H1 (cell line): Measurements from ENCODE around the gene OR2V2. TPM values are rescaled to one million over a fixed set of nuclear protein-coding genes. Genes with fewer than 3 reads are reported as not detected.
"Not testable (repeated sequence)": the region's sequence is repeated elsewhere in the genome, so short reads cannot be mapped to it uniquely, and the experiment has no call there.

ENCODE experiments used
- CTCF ChIA-PET: fragments of 300-600 bp; sonication (Branson Sonifier 250); formaldehyde crosslinking; loops from one replicate; lab custom pipeline; 2021; ENCODE audit not compliant: partially characterized antibody; lab: Charles Lee
- POLR2A ChIA-PET: fragments of 300-600 bp; sonication (Branson Sonifier 250); formaldehyde crosslinking; loops from one replicate; lab custom pipeline; 2021; ENCODE audit warnings: inconsistent platforms; ENCODE audit not compliant: partially characterized antibody; lab: Charles Lee
- DNase-seq, 2 experiments: peaks; one replicate each; pipeline versions ENCODE4 v3.0.0 to v3.0.0-alpha.2; 2010 to 2022; ENCODE audit warnings: low spot score in 2 of 2, low read depth in 1 of 2, mixed read lengths in 1 of 2
- FAIRE-seq: peaks from 2 replicates; lab custom pipeline; 2011; peaks lifted over from hg19 to GRCh38; lab: Jason Lieb, UNC
- H2AFZ ChIP-seq: 2 replicates; pipeline ENCODE4 v1.8.1; 2012; ENCODE audit warnings: low read length, inconsistent platforms
- H2AK5ac ChIP-seq: 2 replicates; pipeline ENCODE4 v1.6.1; 2013; ENCODE audit warnings: low read depth, low read length
- H2BK120ac ChIP-seq: replicated peaks from 2 replicates; pipeline ENCODE3; 2013; ENCODE audit warnings: low read depth, low read length, inconsistent platforms
- H2BK12ac ChIP-seq: 2 replicates; pipeline ENCODE4 v1.6.1; 2013; ENCODE audit warnings: low read depth, low read length
- H2BK15ac ChIP-seq: 2 replicates; pipeline ENCODE4 v1.6.1; 2013; ENCODE audit warnings: low read length
- H2BK20ac ChIP-seq: 2 replicates; pipeline ENCODE4 v1.6.1; 2013; ENCODE audit warnings: low read length
- H2BK5ac ChIP-seq: 2 replicates; pipeline ENCODE4 v1.6.1; 2013; ENCODE audit warnings: low read depth, low read length
- H3K14ac ChIP-seq: 2 replicates; pipeline ENCODE4 v1.6.1; 2013; ENCODE audit warnings: inconsistent platforms; ENCODE audit not compliant: insufficient read length
- H3K18ac ChIP-seq: 2 replicates; pipeline ENCODE4 v1.6.1; 2013; ENCODE audit warnings: low read length; ENCODE audit errors: extremely low read depth
- H3K23ac ChIP-seq: 2 replicates; pipeline ENCODE4 v1.6.1; 2013; ENCODE audit warnings: inconsistent platforms; ENCODE audit not compliant: insufficient read length
- H3K23me2 ChIP-seq: 2 replicates; pipeline ENCODE4 v1.6.1; 2013; ENCODE audit warnings: low read depth, low read length
- H3K27ac ChIP-seq: 2 replicates; pipeline ENCODE4 v1.6.1; 2011; ENCODE audit warnings: low read depth, low read length, inconsistent platforms
- H3K27me3 ChIP-seq, 4 experiments: replicated peaks in 1 of 4; 1 replicate in 1 of 4; 2 replicates in 3 of 4; pipeline versions ENCODE4 v1.6.1 to v1.8.1; 2011 to 2013; ENCODE audit warnings: low read length in 3 of 4, mild to moderate bottlenecking in 3 of 4, inconsistent platforms in 2 of 4, mixed read lengths in 2 of 4, moderate library complexity in 1 of 4; ENCODE audit not compliant: control insufficient read depth in 3 of 4, insufficient read depth in 3 of 4; ENCODE audit errors: extremely low read depth in 1 of 4
- H3K36me3 ChIP-seq, 4 experiments: 2 replicates each; pipeline versions ENCODE4 v1.6.1 to v1.8.1; 2011 to 2013; ENCODE audit warnings: mild to moderate bottlenecking in 4 of 4, low read length in 3 of 4, moderate library complexity in 2 of 4, control low read depth in 1 of 4, inconsistent platforms in 1 of 4; ENCODE audit not compliant: insufficient read depth in 4 of 4, control insufficient read depth in 2 of 4
- H3K4ac ChIP-seq: replicated peaks from 2 replicates; pipeline ENCODE3; 2013; ENCODE audit warnings: low read length, low read depth, mixed read lengths, inconsistent platforms; ENCODE audit not compliant: insufficient read length
- H3K4me1 ChIP-seq, 4 experiments: replicated peaks in 1 of 4; 1 replicate in 1 of 4; 2 replicates in 3 of 4; pipeline versions ENCODE4 v1.6.1 to v1.8.1; 2011 to 2013; ENCODE audit warnings: low read length in 3 of 4, inconsistent platforms in 2 of 4, mixed read lengths in 1 of 4; ENCODE audit not compliant: insufficient read depth in 4 of 4, control insufficient read depth in 3 of 4
- H3K4me2 ChIP-seq, 2 experiments: 2 replicates each; pipeline versions ENCODE4 v1.6.1 to v1.8.1; 2011 to 2013; ENCODE audit warnings: low read depth in 2 of 2, low read length in 2 of 2, control low read depth in 1 of 2, inconsistent platforms in 1 of 2, mild to moderate bottlenecking in 1 of 2; ENCODE audit not compliant: insufficient read depth in 1 of 2
- H3K4me3 ChIP-seq, 4 experiments: fragments of 200-600, 300-600 bp in 1 of 4; sonication (generic), shearing (Covaris generic), sonication (Bioruptor Twin) in 1 of 4; 2 replicates each; pipeline versions ENCODE4 v1.5.1 to v1.8.1; 2011 to 2016; ENCODE audit warnings: low read length in 4 of 4, low read depth in 3 of 4, control low read depth in 2 of 4, inconsistent platforms in 2 of 4, mild to moderate bottlenecking in 2 of 4, mixed read lengths in 1 of 4, moderate library complexity in 1 of 4; ENCODE audit not compliant: insufficient read depth in 2 of 4; ENCODE audit errors: extremely low read depth in 1 of 4
- H3K56ac ChIP-seq: replicated peaks from 2 replicates; pipeline ENCODE3; 2013; ENCODE audit warnings: low read depth, mild to moderate bottlenecking, mixed read lengths, low read length, inconsistent platforms; ENCODE audit not compliant: insufficient read length
- H3K79me1 ChIP-seq: 2 replicates; pipeline ENCODE4 v1.6.1; 2013; ENCODE audit warnings: low read depth, low read length, control low read depth
- H3K79me2 ChIP-seq, 2 experiments: 2 replicates each; pipeline versions ENCODE4 v1.6.1 to v1.8.1; 2012 to 2013; ENCODE audit warnings: low read length in 2 of 2, mild to moderate bottlenecking in 2 of 2, inconsistent platforms in 1 of 2; ENCODE audit not compliant: insufficient read depth in 2 of 2, control insufficient read depth in 1 of 2
- H3K9ac ChIP-seq, 4 experiments: replicated peaks in 1 of 4; 1 replicate in 1 of 4; 2 replicates in 3 of 4; pipeline versions ENCODE4 v1.6.1 to v1.8.1; 2011 to 2013; ENCODE audit warnings: low read depth in 3 of 4, low read length in 3 of 4, control low read depth in 2 of 4, mild to moderate bottlenecking in 2 of 4, moderate library complexity in 2 of 4, inconsistent platforms in 1 of 4; ENCODE audit errors: extremely low read depth in 1 of 4
- H3K9me3 ChIP-seq, 2 experiments: 2 replicates each; pipeline versions ENCODE4 v1.6.1 to v1.8.1; 2012 to 2013; ENCODE audit warnings: mild to moderate bottlenecking in 2 of 2, moderate library complexity in 2 of 2, control low read depth in 1 of 2, inconsistent platforms in 1 of 2, low read depth in 1 of 2, low read length in 1 of 2, mixed read lengths in 1 of 2; ENCODE audit not compliant: insufficient read depth in 2 of 2
- H4K20me1 ChIP-seq, 2 experiments: replicated peaks in 1 of 2; 2 replicates each; pipeline versions ENCODE3 to v1.8.1; 2011 to 2013; ENCODE audit warnings: inconsistent platforms in 2 of 2, low read length in 2 of 2, mild to moderate bottlenecking in 1 of 2; ENCODE audit not compliant: insufficient read depth in 2 of 2, control insufficient read depth in 1 of 2
- H4K5ac ChIP-seq: 2 replicates; pipeline ENCODE4 v1.6.1; 2013; ENCODE audit warnings: low read length, low read depth, mixed read lengths, inconsistent platforms; ENCODE audit not compliant: insufficient read length
- H4K8ac ChIP-seq: 2 replicates; pipeline ENCODE4 v1.8.0; 2013; ENCODE audit warnings: mild to moderate bottlenecking, moderate library complexity, low read length, inconsistent platforms; ENCODE audit not compliant: insufficient read depth; ENCODE audit errors: extremely low read depth
- H4K91ac ChIP-seq: replicated peaks from 2 replicates; pipeline ENCODE3; 2013; ENCODE audit warnings: low read length, mixed read lengths, inconsistent platforms; ENCODE audit not compliant: insufficient read length
- ASH2L ChIP-seq: fragments of 200-600, 300-600 bp; sonication (generic); IDR thresholded peaks from one replicate; pipeline ENCODE4 v1.7.1; 2017; ENCODE audit warnings: low read length
- BACH1 ChIP-seq: IDR thresholded peaks from 2 replicates; pipeline ENCODE4 v1.6.1; 2012; ENCODE audit warnings: low read length, improper control_type of control experiment
- E2F6 ChIP-seq: IDR thresholded peaks from 2 replicates; pipeline ENCODE4 v1.6.1; 2012; ENCODE audit warnings: inconsistent platforms
- KDM4A ChIP-seq: IDR thresholded peaks from one replicate; pipeline ENCODE4 v1.7.1; 2012; ENCODE audit warnings: low read depth, mild to moderate bottlenecking, moderate library complexity, low read length, inconsistent platforms; ENCODE audit not compliant: severe bottlenecking
- RBBP5 ChIP-seq: IDR thresholded peaks from 2 replicates; pipeline ENCODE4 v1.7.1; 2012; ENCODE audit warnings: low read depth, mild to moderate bottlenecking, inconsistent platforms, low read length, moderate library complexity, borderline replicate concordance
- SIN3A ChIP-seq, 2 experiments: IDR thresholded peaks in 1 of 2; conservative IDR thresholded peaks in 1 of 2; 2 replicates each; pipeline ENCODE4 v1.6.1; 2011 to 2012; ENCODE audit warnings: low read length in 2 of 2, improper control_type of control experiment in 1 of 2, low read depth in 1 of 2, mild to moderate bottlenecking in 1 of 2
- TBP ChIP-seq: IDR thresholded peaks from 2 replicates; pipeline ENCODE4 v1.6.1; 2011; ENCODE audit warnings: low read depth, low read length, improper control_type of control experiment
- WGBS, 2 experiments: shearing (Covaris generic) in 1 of 2; methylation state at CpG; one replicate each; pipeline versions ENCODE4 v1.1.6 to v1.1.7; 2013 to 2015; ENCODE audit warnings: low lambda C conversion rate in 2 of 2, mixed read lengths in 2 of 2, inconsistent platforms in 1 of 2, low coverage in 1 of 2, missing lambda C conversion rate in 1 of 2; ENCODE audit not compliant: insufficient replicate concordance in 2 of 2, insufficient coverage in 1 of 2, insufficient read length in 1 of 2; ENCODE audit errors: extremely low coverage in 1 of 2, missing lambda C conversion rate in 1 of 2; 5-methylcytosine and 5-hydroxymethylcytosine counted together
- polyA plus RNA-seq, 7 experiments: library from polyadenylated mRNA; depleted of rRNA in 3 of 7; stranded (reverse) in 5 of 7; unstranded in 2 of 7; fragments of >200 nt in 5 of 7; fragments of 200-250 nt in 2 of 7; gene quantifications; 1 replicate in 5 of 7; 2 replicates in 1 of 7; 4 replicates in 1 of 7; pipeline versions ENCODE4 v1.2.1 to v1.2.3, GENCODE V29; 2011 to 2013; ENCODE audit warnings: missing spikeins in 2 of 7, mixed read lengths in 2 of 7
- total RNA-seq: library from RNA; stranded (reverse); fragmentation: NEBNext Ultra II Directional; extraction: Animal tissue kit (Norgen Biotek cat#: 25700); gene quantifications from 2 replicates; pipeline ENCODE4 v1.2.1, GENCODE V29; 2021

Gene OR2V2
- total and polyA plus RNA-seq, 2 of the 8 experiments (the other 6 are each of a cell fraction or from before 2014, with no cell fraction given): not detected

DNA sequence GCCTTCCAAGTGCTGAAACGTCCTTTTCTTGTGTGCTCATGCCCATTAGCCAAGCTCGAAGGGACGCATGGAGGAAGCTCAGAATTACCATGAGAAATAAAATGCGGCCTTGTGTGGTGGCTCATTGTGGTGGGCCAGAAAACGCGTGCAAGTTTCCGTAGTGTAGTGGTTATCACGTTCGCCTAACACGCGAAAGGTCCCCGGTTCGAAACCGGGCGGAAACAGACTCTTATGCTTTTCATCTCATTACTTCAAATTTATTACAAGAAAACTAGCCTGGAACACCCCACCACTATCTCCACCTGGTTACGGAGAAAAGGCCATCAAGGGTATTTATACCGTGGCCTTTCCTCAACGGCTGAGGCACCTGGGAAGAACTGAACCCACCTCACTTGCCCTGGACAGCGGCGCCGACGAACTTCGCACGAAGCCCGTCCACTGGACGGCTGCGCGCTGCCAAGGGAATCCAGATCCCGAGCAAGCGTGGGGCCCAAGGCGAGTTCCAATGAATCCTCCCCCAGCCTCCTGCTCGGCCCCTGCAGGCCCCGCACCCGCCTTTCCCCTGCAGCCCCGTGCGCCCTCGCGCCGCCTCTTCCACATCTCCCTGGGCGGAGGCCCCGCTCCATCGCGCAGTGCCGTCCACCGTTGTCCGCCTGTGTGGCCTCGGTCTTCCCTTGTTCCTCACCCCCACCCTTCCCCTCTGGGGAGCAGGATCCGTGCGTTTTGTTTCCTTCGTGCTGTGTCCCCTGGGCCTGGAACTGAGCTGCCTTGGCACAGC, 22.3 kb downstream of the OR2V2 start:
- H2AK5ac ChIP-seq, H3K27ac ChIP-seq, H3K56ac ChIP-seq, H4K5ac ChIP-seq, H3K79me1 ChIP-seq, H3K4ac ChIP-seq, H2BK5ac ChIP-seq, H4K91ac ChIP-seq, H3K4me1 ChIP-seq, H2BK20ac ChIP-seq, H3K9me3 ChIP-seq, H3K36me3 ChIP-seq, H2BK12ac ChIP-seq, H4K8ac ChIP-seq, H4K20me1 ChIP-seq, H3K79me2 ChIP-seq, H3K23ac ChIP-seq, H2BK120ac ChIP-seq, H3K14ac ChIP-seq, H2BK15ac ChIP-seq: not testable (repeated sequence)
- WGBS, 2 experiments: 4% methylated on average over 40 of the region's 50 CpGs; no CpG with 5 or more reads in 1 of the 2 experiments
- TF ChIP-seq E2F6 (0 out of 2 replicates have a peak, but pooled peaks have one; percentile 17), BACH1 (peak; percentile 44; the same call in 1 of the 2 replicates), TBP (peak; percentile 95), RBBP5 (0 out of 2 replicates have a peak, but pooled peaks have one; percentile 71), ASH2L (peak; percentile 89), SIN3A (conservative IDR thresholded peaks at IDR 0.05 in 1 of 2, IDR thresholded peaks at IDR 0.05 in 1 of 2; ENCODE audit: low read depth in 1 of 2, low read length in 2 of 2) (peak in 1 of 2 experiments; percentile 43; a peak in 2 of 4 replicates), KDM4A (peak; percentile 80)
- Histone ChIP-seq H3K4me3 (peak overlapping the region; percentile 64 to 73 (median 68)), H3K23me2 (peaks cover 19% of the 10 kb centered on the region), H3K27me3 (peaks cover 6 to 35% (median 25%) of the 10 kb centered on the region in 4 experiments; a peak in 6 of 7 replicates), H3K4me2 (peak overlapping the region; percentile 95 to 98), H3K9ac (peak overlapping the region in 3 of 4 experiments; percentile 10 to 65 (median 30); a peak in 4 of 7 replicates), H3K18ac (peak overlapping the region; percentile 41; the same call in 1 of the 2 replicates), H2AFZ (peak overlapping the region; percentile 93)
- POLR2A ChIA-PET: interaction anchor here (0.9 to 1.5 kb wide), 3 partner anchors 15 to 54 kb away, joined by 3 to 6 read pairs (median 6); partner anchors contain the start of gene TRIM41
- DNase-seq (peak; percentile 77 to 100), FAIRE-seq (peak; percentile 99)
- CTCF ChIA-PET: interaction anchor here (0.9 to 2.1 kb wide), 10 partner anchors 8 to 307 kb away, joined by 3 to 26 read pairs (median 4); no protein-coding TSS in a partner anchor
